ENCODE data around the gene COQ8B. TPM values are rescaled to one million over a fixed set of nuclear protein-coding genes. Genes with fewer than 3 reads are reported as not detected.

The COQ8B gene
- total RNA-seq, 2 experiments from 2014 or later, result 23.2 to 24.0 TPM

- Mint-ChIP-seq H3K9me3 (no peaks in the 10 kb centered on the region), H3K27ac (no peak overlapping the region), H3K4me3 (no peak overlapping the region), H3K4me1 (ENCODE audit: low read depth) (no peaks in the 10 kb centered on the region), H3K36me3 (ENCODE audit: low read depth) (peaks cover 23% of the 10 kb centered on the region), H3K27me3 (no peaks in the 10 kb centered on the region)
- ChIA-PET CTCF (no interaction called here), POLR2A (no interaction called here)
- intact Hi-C loops (cut with micrococcal nuclease), result no loop called here
- TF ChIP-seq CTCF (IDR thresholded peaks at IDR 0.05), result no peak
- ATAC-seq (no peak), DNase-seq (no peak)
These were observed 32.4 kb downstream of the COQ8B start for GRCh38 chr19:40684280-40684679.

GRCh38 chr19:40683437-40683836 lies 33.2 kb downstream of the COQ8B start:
- no peak for TF ChIP-seq CTCF (IDR thresholded peaks at IDR 0.05)
- DNase-seq (no peak), ATAC-seq (no peak)
- ChIA-PET POLR2A (no interaction called here), CTCF (interaction anchor here (1.1 kb wide), 1 partner anchor 20 kb away, joined by 3 read pairs; no protein-coding TSS in a partner anchor)
- Mint-ChIP-seq H3K36me3 (ENCODE audit: low read depth) (peaks cover 26% of the 10 kb centered on the region), H3K27me3 (no peaks in the 10 kb centered on the region), H3K9me3 (no peaks in the 10 kb centered on the region), H3K4me3 (no peak overlapping the region), H3K27ac (no peak overlapping the region), H3K4me1 (ENCODE audit: low read depth) (no peaks in the 10 kb centered on the region)
- intact Hi-C loops (cut with micrococcal nuclease), result no loop called here

GRCh38 chr19:40682431-40682964 lies 34.2 kb downstream of the COQ8B start:
- Mint-ChIP-seq H3K27me3 (no peaks in the 10 kb centered on the region), H3K36me3 (ENCODE audit: low read depth) (peaks cover 33% of the 10 kb centered on the region), H3K27ac (no peak overlapping the region), H3K4me3 (no peak overlapping the region), H3K9me3 (no peaks in the 10 kb centered on the region), H3K4me1 (ENCODE audit: low read depth) (no peaks in the 10 kb centered on the region)
- no peak for TF ChIP-seq CTCF (IDR thresholded peaks at IDR 0.05)
- ChIA-PET POLR2A (no interaction called here), CTCF (interaction anchor here (0.9 to 1.1 kb wide), 2 partner anchors 19 to 47 kb away, joined by 3 read pairs; no protein-coding TSS in a partner anchor)
- ATAC-seq, result no peak
- no peak for DNase-seq
- intact Hi-C loops (cut with micrococcal nuclease), result no loop called here

- no peak for DNase-seq
- Mint-ChIP-seq H3K9me3 (no peaks in the 10 kb centered on the region), H3K36me3 (ENCODE audit: low read depth) (peaks cover 34% of the 10 kb centered on the region), H3K27ac (no peak overlapping the region), H3K4me3 (no peak overlapping the region), H3K4me1 (ENCODE audit: low read depth) (no peaks in the 10 kb centered on the region), H3K27me3 (no peaks in the 10 kb centered on the region)
- ChIA-PET POLR2A (no interaction called here), CTCF (no interaction called here)
- intact Hi-C loops (cut with micrococcal nuclease), result no loop called here
- no peak for TF ChIP-seq CTCF (IDR thresholded peaks at IDR 0.05)
- ATAC-seq, result no peak
These were observed 35.6 kb downstream of the COQ8B start for GRCh38 chr19:40681039-40681438.

- Mint-ChIP-seq H3K27me3 (no peaks in the 10 kb centered on the region), H3K4me3 (no peak overlapping the region), H3K4me1 (ENCODE audit: low read depth) (no peaks in the 10 kb centered on the region), H3K27ac (no peak overlapping the region), H3K36me3 (ENCODE audit: low read depth) (peaks cover 23% of the 10 kb centered on the region), H3K9me3 (no peaks in the 10 kb centered on the region)
- POLR2A ChIA-PET, result no interaction called here
- CTCF ChIA-PET, result no interaction called here
- no peak for ATAC-seq
- DNase-seq, result no peak
- TF ChIP-seq CTCF (IDR thresholded peaks at IDR 0.05), result no peak
- intact Hi-C loops (cut with micrococcal nuclease), result no loop called here
These were observed 39.5 kb downstream of the COQ8B start for GRCh38 chr19:40677156-40677555.
